Omental fat pad (tissue), 4 donors: Measurements from ENCODE around the gene XRCC1. TPM values are rescaled to one million over a fixed set of nuclear protein-coding genes. Genes with fewer than 3 reads are reported as not detected.

Experiments
- ATAC-seq: fragments of 150-250 bp; one replicate; pipeline ENCODE4 v1.9.1; 2016; ENCODE audit warnings: mild to moderate bottlenecking, moderate library complexity; ENCODE audit not compliant: low FRiP score
- DNase-seq: peaks from one replicate; pipeline ENCODE4 v3.0.0-alpha.2; 2019; ENCODE audit warnings: low spot score
- CTCF ChIP-seq, 3 donors: fragments of 450-650 bp; IDR thresholded peaks; one replicate each; pipeline ENCODE4 v1.5.1; 2016 to 2017; ENCODE audit warnings: antibody characterized with exemption in 3 of 3, mild to moderate bottlenecking in 3 of 3, moderate library complexity in 2 of 3
- total RNA-seq, 4 donors: library from RNA; depleted of rRNA; stranded (reverse); fragments of >200 nt; gene quantifications; one replicate each; pipeline ENCODE4 v1.1.0, GENCODE V29; 2016

Gene XRCC1
- total RNA-seq, 4 donors from 2014 or later: 13.0 to 24.1 (median 15.8) TPM

GRCh38 chr19:43584484-43584883 is 9.2 kb upstream of the XRCC1 start:
- no peak for ATAC-seq
- TF ChIP-seq CTCF (IDR thresholded peaks at IDR 0.05): no peak
- no peak for DNase-seq

GRCh38 chr19:43582495-43582894 is 7.2 kb upstream of the XRCC1 start:
- TF ChIP-seq CTCF (IDR thresholded peaks at IDR 0.05): no peak
- DNase-seq: no peak
- ATAC-seq: no peak

- DNase-seq (no peak), ATAC-seq (no peak)
- no peak for TF ChIP-seq CTCF (IDR thresholded peaks at IDR 0.05)
These were observed 6.1 kb upstream of the XRCC1 start for GRCh38 chr19:43581467-43581866.

- no peak for TF ChIP-seq CTCF (IDR thresholded peaks at IDR 0.05)
- ATAC-seq (no peak), DNase-seq (no peak)
These were observed 3.5 kb upstream of the XRCC1 start for GRCh38 chr19:43578787-43579186.

- TF ChIP-seq CTCF (IDR thresholded peaks at IDR 0.05): no peak
- no peak for ATAC-seq
- DNase-seq: no peak
These were observed 890 bp upstream of the XRCC1 start for GRCh38 chr19:43575955-43576878.

- no peak for DNase-seq
- no peak for TF ChIP-seq CTCF (IDR thresholded peaks at IDR 0.05)
- ATAC-seq: no peak
These were observed 737 bp downstream of the XRCC1 start for GRCh38 chr19:43574424-43575155.
